Gastroesophageal sphincter (tissue), 3 donors: Measurements from ENCODE around the gene OBP2B.

ENCODE experiments used
- CTCF ChIP-seq, 4 experiments: fragments of 200-600 bp in 2 of 4; fragments of 450-650 bp in 2 of 4; sonication (generic) in 1 of 4; IDR thresholded peaks; one replicate each; pipeline ENCODE4 v1.5.1; 2017 to 2019; ENCODE audit warnings: antibody characterized with exemption in 4 of 4, mild to moderate bottlenecking in 2 of 4, moderate library complexity in 2 of 4
- POLR2AphosphoS5 ChIP-seq: sonication (generic); formaldehyde crosslinking; IDR thresholded peaks from one replicate; pipeline ENCODE4 v1.6.1; 2017; ENCODE audit warnings: antibody characterized with exemption

GRCh38 chr9:133194597-133194996 lies 14.5 kb downstream of the OBP2B start:
- no peak for TF ChIP-seq CTCF (IDR thresholded peaks at IDR 0.05)
- TF ChIP-seq POLR2AphosphoS5, result no peak
